Esophagus squamous epithelium (tissue), 4 donors: ENCODE measurements around the gene SCGB1D2.

Experiments used
- POLR2A ChIP-seq, 4 donors: fragments of 450-650 bp; IDR thresholded peaks; one replicate each; pipeline ENCODE4 v1.6.1; 2017; ENCODE audit warnings: antibody characterized with exemption in 4 of 4, mild to moderate bottlenecking in 4 of 4, moderate library complexity in 3 of 4
- TF ChIP-seq, protein P1 (sequence below), 6 experiments: fragments of 450-650 bp in 4 of 6; fragments of 200-600 bp in 2 of 6; sonication (generic) in 2 of 6; IDR thresholded peaks; one replicate each; pipeline ENCODE4 v1.5.1; 2016 to 2019; ENCODE audit warnings: antibody characterized with exemption in 6 of 6, mild to moderate bottlenecking in 4 of 6, moderate library complexity in 4 of 6

DNA sequence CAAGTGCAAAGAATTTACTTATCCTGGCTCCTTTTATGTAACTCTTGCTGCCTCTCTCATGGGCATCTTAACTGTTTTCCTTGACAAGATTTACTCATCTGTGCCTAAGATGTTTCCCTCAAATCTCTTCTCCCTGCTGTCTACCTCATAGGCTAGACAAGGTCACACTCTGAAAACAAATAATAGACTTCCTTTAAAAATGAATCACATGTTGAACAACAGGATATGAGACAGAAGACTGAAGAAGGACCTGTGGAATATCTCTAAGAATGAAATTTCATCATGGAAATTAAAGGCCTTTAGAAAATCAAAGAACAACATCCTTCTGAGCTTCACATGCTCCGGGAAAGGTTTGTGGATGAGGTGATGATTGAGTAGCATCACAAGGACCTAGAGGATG lies 22.0 kb downstream of the SCGB1D2 start:
- TF ChIP-seq, protein P1, sequence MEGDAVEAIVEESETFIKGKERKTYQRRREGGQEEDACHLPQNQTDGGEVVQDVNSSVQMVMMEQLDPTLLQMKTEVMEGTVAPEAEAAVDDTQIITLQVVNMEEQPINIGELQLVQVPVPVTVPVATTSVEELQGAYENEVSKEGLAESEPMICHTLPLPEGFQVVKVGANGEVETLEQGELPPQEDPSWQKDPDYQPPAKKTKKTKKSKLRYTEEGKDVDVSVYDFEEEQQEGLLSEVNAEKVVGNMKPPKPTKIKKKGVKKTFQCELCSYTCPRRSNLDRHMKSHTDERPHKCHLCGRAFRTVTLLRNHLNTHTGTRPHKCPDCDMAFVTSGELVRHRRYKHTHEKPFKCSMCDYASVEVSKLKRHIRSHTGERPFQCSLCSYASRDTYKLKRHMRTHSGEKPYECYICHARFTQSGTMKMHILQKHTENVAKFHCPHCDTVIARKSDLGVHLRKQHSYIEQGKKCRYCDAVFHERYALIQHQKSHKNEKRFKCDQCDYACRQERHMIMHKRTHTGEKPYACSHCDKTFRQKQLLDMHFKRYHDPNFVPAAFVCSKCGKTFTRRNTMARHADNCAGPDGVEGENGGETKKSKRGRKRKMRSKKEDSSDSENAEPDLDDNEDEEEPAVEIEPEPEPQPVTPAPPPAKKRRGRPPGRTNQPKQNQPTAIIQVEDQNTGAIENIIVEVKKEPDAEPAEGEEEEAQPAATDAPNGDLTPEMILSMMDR (IDR thresholded peaks at IDR 0.05) = no peak
- TF ChIP-seq POLR2A (IDR thresholded peaks at IDR 0.05) = no peak
